Ovary (tissue), 10 donors: ENCODE measurements around the gene UNC93B1. TPM values are rescaled to one million over a fixed set of nuclear protein-coding genes. Genes with fewer than 3 reads are reported as not detected.

Source experiments
- DNase-seq, 5 donors: peaks; one replicate each; pipeline ENCODE4 v3.0.0-alpha.2; 2019 to 2020
- H3K27ac ChIP-seq, 2 donors: fragments of 200-600 bp; one replicate each; pipeline versions ENCODE4 v1.5.1 to v1.8.0; 2019 to 2022
- H3K27me3 ChIP-seq: fragments of 200-600 bp; one replicate; pipeline ENCODE4 v1.8.0; 2022
- H3K36me3 ChIP-seq: fragments of 200-600 bp; sonication (generic); one replicate; pipeline ENCODE4 v1.5.1; 2019
- H3K4me1 ChIP-seq: one replicate; pipeline ENCODE4 v1.8.1; 2013; ENCODE audit warnings: mild to moderate bottlenecking, moderate library complexity; ENCODE audit not compliant: insufficient read depth
- H3K4me3 ChIP-seq: fragments of 200-600 bp; sonication (generic); one replicate; pipeline ENCODE4 v1.5.1; 2017
- H3K9me3 ChIP-seq, 2 donors: fragments of 200-600 bp in 1 of 2; sonication (generic) in 1 of 2; one replicate each; pipeline versions ENCODE4 v1.5.1 to v1.8.1; 2013 to 2019; ENCODE audit warnings: mild to moderate bottlenecking in 1 of 2, moderate library complexity in 1 of 2
- CTCF ChIP-seq, 3 donors: fragments of 450-650 bp in 2 of 3; fragments of 200-600 bp in 1 of 3; IDR thresholded peaks; one replicate each; pipeline versions ENCODE4 v1.5.1 to v1.8.0; 2016 to 2022; ENCODE audit warnings: antibody characterized with exemption in 3 of 3, mild to moderate bottlenecking in 1 of 3
- EP300 ChIP-seq: sonication (generic); formaldehyde crosslinking; IDR thresholded peaks from one replicate; pipeline ENCODE4 v1.6.1; 2017; ENCODE audit warnings: antibody characterized with exemption
- POLR2A ChIP-seq: fragments of 450-650 bp; IDR thresholded peaks from one replicate; pipeline ENCODE4 v1.6.1; 2017; ENCODE audit warnings: antibody characterized with exemption, mild to moderate bottlenecking, moderate library complexity
- WGBS, 3 donors: extraction: QIAGEN DNeasy Blood & Tissue Kit in 1 of 3; methylation state at CpG; one replicate each; pipeline versions ENCODE4 v1.1.5 to v1.1.7; 2013 to 2017; 5-methylcytosine and 5-hydroxymethylcytosine counted together
- intact Hi-C, 4 donors: fragments of 100-400 bp; cut with DNase I; formaldehyde crosslinking; loops; one replicate each; pipeline versions ENCODE4 v1.11.0 to v1.15.1; 2022 to 2023
- long read RNA-seq, 3 donors: library from polyadenylated mRNA in 2 of 3; unstranded in 2 of 3; transcript quantifications; one replicate each; pipeline ENCODE4 v2.0.0 and lab custom pipeline, GENCODE V29; 2021 to 2026
- polyA plus RNA-seq, 2 donors: library from polyadenylated mRNA; stranded (reverse); fragments of 200-250 nt in 1 of 2; fragments of 350-450 nt in 1 of 2; fragmentation: Illumina TruSeq in 1 of 2; extraction: RNeasy Lipid Tissue Mini Kit (QIAGEN cat#74804) in 1 of 2; gene quantifications; one replicate each; pipeline ENCODE4 v1.2.3, GENCODE V29; 2013 to 2014
- total RNA-seq, 7 donors: library from RNA; depleted of rRNA in 2 of 7; stranded (reverse); fragments of >200 nt in 2 of 7; fragmentation: NEBNext Ultra II Directional in 3 of 7; extraction: Animal tissue kit (Norgen Biotek cat#: 25700) in 3 of 7; gene quantifications; one replicate each; pipeline versions ENCODE4 v1.1.0 to v1.2.4, GENCODE V29; 2016 to 2023
- donor health status: DM: no; HTN: no; CAD: no; lungs with moderate emphysema.
- donor health status: DM: no; HTN: no; CAD: no.
- donor health status: Bipolar disorder and iron deficiency.
- donor health status: DM: yes; HTN: yes; CAD: no.
- donor health status: DM: no; HTN: no; CAD: no.
- donor health status: DM: yes; HTN: yes; CAD: no.

Gene UNC93B1
- total RNA-seq = 10 to 100 TPM in 6 of 7 donors, 1 to 10 TPM in 1; 9.0 to 39.6 (median 14.2) TPM
- 10 to 100 TPM in 1 of 2 donors, 1 to 10 TPM in 1; 9.6 to 11.1 TPM for polyA plus RNA-seq
- long read RNA-seq, donor 1, partial matches to known transcripts = 2 of 5 reads
- long read RNA-seq, donor 1, other reads (novel, unspliced or antisense) = 0 of 5 reads
- long read RNA-seq, donor 2, partial matches to known transcripts = 0 of 2 reads
- long read RNA-seq, donor 2, other reads (novel, unspliced or antisense) = 0 of 2 reads
- long read RNA-seq, donor 3, transcript UNC93B1-201 (11 exons, 2,316 nt) = major isoform, 75 of 88 reads
- long read RNA-seq, donor 3, partial matches to known transcripts = 9 of 88 reads
- long read RNA-seq, donor 3, other reads (novel, unspliced or antisense) = 3 of 88 reads

GRCh38 chr11:68003846-68004550, at the start of gene UNC93B1:
UNC93B1 (minus strand) TSS chr11:68004097; CDS start chr11:68004043, 54 bp downstream.
- no peaks in the 10 kb centered on the region for H3K27me3 ChIP-seq
- 3 to 9% (median 4%) methylated on average over 26 to 64 of the region's 64 CpGs for WGBS, 3 donors
- peaks cover 2% of the 10 kb centered on the region for H3K4me1 ChIP-seq
- peak within 1 kb of the TSS; percentile 62 for H3K4me3 ChIP-seq
- H3K27ac ChIP-seq = peak within 1 kb of the TSS; percentile 13 to 50
- intact Hi-C loops = loop anchor here in 1 of 4 donors (10.0 kb wide), 1 partner anchor 201 kb away; no protein-coding TSS in a partner anchor
- TF ChIP-seq POLR2A (no peak), EP300 (no peak), CTCF (IDR thresholded peaks at IDR 0.05) (no peak)
- no peaks in the 10 kb centered on the region for H3K36me3 ChIP-seq
- no peaks in the 10 kb centered on the region for H3K9me3 ChIP-seq
- DNase-seq = peak; percentile 74 to 82 (median 75)

DNA sequence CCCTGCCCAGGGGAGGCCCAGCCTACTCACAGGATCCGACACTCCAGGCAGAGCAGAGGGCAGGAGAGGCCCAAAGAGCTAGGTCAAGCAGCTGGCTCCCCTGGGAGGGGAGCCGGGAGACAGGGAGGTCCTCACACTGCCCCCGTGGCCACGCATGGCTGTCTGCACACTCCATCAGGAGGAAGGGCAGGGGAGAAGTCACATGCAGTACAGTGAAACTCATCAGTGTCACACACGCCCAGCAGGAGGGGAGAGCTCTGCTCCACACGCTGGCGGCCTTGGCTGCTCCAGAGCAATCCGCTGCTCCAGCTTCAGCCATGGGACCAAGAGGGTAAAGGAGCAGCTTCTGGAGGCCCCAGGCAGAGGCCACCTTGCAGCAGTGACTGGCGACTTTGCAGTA, 49.2 kb upstream of the UNC93B1 start:
- Histone ChIP-seq H3K4me3 (no peak overlapping the region), H3K36me3 (no peaks in the 10 kb centered on the region)
- intact Hi-C loops = no loop called here

DNA sequence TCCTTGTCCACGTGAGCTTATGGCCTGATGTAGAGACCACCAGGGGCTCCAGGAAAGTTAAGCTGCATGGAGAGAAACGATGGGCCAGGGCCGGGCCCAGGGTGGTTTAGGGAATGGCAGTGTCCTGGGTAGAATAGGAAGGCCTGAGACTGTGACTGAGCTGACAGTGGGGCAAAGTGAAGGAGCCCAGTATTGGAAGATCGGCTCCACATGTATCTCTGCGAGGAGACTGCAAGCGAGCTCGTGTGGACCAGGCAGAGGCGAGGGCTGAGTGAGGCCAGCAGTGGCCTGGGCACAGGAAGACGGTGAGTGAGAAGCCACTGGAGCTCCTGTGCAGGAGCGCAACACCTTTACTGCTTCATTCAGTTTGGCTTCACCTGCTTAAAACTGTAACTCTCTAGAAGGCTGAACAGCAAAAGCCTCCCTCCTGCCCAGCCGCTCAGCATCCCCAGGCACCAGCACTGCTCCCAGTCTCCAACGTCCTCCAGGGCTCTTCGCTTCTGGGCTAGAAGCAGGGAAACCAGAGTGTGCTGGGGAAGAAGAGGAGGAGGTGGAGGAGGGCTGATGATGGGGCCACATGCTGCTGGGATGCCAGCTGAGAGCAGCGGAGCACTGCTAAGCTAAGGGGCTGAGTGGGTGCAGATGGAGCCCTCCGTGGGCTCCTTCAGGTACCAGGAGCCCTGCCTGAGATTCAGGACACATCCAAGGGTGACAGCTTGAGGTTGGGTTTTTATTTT, 48.4 kb upstream of the UNC93B1 start:
- TF ChIP-seq CTCF (IDR thresholded peaks at IDR 0.05) = no peak
- no peak for TF ChIP-seq POLR2A
- no peak for TF ChIP-seq EP300
- Histone ChIP-seq H3K4me3 (no peak overlapping the region), H3K27ac (no peak overlapping the region), H3K27me3 (no peaks in the 10 kb centered on the region), H3K9me3 (no peaks in the 10 kb centered on the region), H3K4me1 (no peaks in the 10 kb centered on the region), H3K36me3 (no peaks in the 10 kb centered on the region)
- intact Hi-C loops = no loop called here
- 82 to 84% (median 83%) methylated on average over 15 of the region's 15 CpGs for WGBS, 3 donors
- no peak for DNase-seq

More for the DNA sequence above, 49.2 kb upstream of the UNC93B1 start:
- no peaks in the 10 kb centered on the region for H3K27me3 ChIP-seq
- H3K4me1 ChIP-seq = no peaks in the 10 kb centered on the region
- no peak for TF ChIP-seq POLR2A
- TF ChIP-seq CTCF (IDR thresholded peaks at IDR 0.05) = no peak
- 64 to 70% (median 68%) methylated on average over 9 of the region's 9 CpGs for WGBS, 3 donors
- no peaks in the 10 kb centered on the region for H3K9me3 ChIP-seq
- no peak overlapping the region for H3K27ac ChIP-seq
- DNase-seq = no peak
